Skin epidermis (tissue), 12 donors: ENCODE results near the gene CRB2.
"Not testable (repeated sequence)": the region's sequence is repeated elsewhere in the genome, so short reads cannot be mapped to it uniquely, and the experiment has no call there.

Experiments
- H3K27ac ChIP-seq, 21 experiments: fragments of 200-600 bp; sonication (generic) in 11 of 21; one replicate each; pipeline ENCODE4 v1.5.0; 2020; ENCODE audit warnings: mild to moderate bottlenecking in 3 of 21, inconsistent platforms in 2 of 21, moderate library complexity in 2 of 21
- H3K4me3 ChIP-seq, 7 experiments: fragments of 200-600 bp; sonication (generic) in 2 of 7; one replicate each; pipeline ENCODE4 v1.5.0; 2020; ENCODE audit warnings: inconsistent platforms in 2 of 7, mild to moderate bottlenecking in 2 of 7, moderate library complexity in 1 of 7

CRB2 gene

DNA sequence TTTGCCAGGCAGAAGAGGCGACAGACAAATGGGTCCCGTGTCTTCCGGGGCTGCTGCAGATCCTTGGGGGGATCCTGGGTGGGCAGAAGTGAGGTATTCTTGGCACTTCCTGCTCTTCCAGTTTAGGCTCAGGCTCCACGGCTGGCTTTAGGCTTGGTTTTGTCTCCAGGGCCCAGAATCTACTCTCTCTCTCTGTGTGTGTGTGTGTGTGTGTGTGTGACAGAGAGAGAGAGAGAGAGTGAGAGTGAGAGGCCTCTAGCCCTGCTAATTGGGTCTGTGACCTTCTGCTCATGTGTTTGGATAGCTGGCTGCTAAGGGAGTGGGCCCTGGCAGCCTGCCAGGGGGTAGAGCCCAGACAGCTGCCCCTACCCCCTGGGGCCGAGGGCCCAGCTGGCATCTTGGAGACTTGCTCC, 39.3 kb downstream of the CRB2 start:
- Histone ChIP-seq H3K27ac (no peak overlapping the region), H3K4me3 (no peak overlapping the region)

DNA sequence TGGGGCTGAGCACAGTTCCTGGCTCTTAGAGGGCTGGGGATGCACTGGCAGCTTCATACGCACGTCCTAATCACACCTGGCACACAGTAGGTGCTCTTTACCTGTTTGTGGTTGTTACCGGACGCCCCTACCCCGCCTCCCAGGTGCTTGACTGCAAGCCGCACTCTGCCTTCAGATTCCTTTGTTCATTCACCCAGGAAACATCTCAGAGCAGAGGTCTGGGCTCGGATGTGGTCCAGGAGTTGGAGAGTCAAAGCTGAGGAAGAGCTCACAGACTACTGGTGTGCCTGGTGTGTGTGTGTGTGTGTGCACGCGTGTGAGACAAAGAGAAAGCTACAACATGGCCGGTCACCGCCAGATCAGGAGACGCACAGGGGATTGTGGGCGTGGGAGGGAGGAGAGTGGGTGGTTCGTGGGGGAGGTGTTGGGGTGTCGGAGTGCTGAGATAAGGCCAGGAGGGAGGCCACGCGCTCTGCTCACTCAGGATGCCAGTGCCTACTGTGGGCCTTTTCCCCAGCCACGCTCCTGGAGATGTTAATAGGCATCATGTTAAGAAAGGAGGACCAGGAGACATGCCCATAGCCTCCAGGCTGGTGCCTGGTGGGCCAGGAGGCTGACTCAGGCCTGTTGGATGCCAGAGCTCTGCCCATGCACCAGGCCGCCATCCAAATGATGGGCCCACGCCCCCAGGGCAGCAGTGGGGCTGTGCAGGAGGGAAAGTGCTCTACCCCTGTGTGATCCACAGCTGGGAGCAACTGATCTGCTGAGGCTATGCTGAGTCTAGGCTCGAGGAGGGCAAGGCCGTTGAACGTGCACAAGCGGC, 39.9 kb downstream of the CRB2 start:
- Histone ChIP-seq H3K27ac (no peak overlapping the region), H3K4me3 (no peak overlapping the region)

DNA sequence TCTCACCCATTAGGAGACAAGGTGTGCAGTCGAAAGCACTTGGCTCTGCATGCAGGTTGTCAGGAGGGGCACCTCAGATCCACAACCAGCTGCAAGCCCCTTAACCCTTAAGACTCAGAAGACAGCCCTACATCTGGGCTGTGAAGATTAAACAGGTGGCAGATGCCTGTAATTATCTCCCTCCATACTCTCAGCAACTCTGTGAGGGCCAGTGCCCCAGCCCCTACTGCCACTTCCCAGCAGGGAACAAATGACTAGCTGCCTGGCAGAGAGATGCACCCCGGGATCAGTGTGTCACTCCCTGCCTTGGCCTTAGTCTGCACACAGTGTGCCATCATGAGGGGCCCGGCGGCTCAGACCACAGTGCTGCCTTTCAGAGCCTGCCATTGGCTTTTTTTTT, 42.0 kb downstream of the CRB2 start:
- H3K4me3 ChIP-seq = no peak overlapping the region
- no peak overlapping the region for H3K27ac ChIP-seq

DNA sequence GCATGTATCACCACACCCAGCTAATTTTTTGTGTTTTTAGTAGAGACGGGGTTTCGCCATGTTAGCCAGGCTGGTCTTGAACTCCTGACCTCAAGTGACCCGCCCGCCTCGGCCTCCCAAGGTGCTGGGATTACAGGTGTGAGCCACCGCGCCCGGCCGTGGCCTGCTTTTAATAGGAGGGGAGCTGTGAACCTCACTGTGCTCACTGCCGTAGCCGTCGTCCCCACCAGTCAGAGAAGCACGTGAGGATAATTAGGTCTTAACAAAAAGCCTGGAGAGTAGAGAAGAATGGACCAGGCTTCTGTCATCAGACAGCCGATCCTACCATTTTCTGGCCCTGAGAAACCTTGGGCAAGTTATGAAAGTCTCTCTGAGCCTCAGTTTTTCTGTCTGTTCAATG, 42.9 kb downstream of the CRB2 start:
- H3K4me3 ChIP-seq, H3K27ac ChIP-seq: not testable (repeated sequence)

DNA sequence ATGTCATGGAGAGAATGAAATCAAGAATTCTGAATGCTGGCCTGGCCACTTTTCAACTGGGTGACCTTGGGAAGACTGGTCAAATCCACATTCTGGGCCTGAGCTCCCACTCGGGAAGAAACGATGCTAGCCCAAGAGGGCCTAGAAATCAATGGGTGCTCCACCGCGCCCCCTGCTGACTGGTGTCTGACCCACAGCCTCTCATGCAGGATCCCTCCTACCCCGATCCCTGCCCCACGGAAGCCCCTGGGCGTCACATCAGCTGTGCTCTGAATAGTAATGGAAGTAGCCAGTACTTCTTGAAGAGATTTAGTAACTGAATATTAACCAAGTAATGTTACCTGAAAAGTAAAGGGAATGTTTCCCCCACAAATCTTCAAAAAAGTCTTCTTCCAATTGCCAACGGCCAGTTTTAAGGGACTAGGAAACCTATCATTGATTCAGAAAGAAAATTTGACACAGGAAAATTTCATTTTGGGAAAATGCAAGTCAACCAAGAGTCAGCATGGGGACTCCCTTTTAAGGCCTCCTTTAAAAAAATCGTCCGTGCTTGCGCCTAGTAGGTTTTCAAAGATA, 43.9 kb downstream of the CRB2 start:
- no peak overlapping the region for H3K4me3 ChIP-seq

DNA sequence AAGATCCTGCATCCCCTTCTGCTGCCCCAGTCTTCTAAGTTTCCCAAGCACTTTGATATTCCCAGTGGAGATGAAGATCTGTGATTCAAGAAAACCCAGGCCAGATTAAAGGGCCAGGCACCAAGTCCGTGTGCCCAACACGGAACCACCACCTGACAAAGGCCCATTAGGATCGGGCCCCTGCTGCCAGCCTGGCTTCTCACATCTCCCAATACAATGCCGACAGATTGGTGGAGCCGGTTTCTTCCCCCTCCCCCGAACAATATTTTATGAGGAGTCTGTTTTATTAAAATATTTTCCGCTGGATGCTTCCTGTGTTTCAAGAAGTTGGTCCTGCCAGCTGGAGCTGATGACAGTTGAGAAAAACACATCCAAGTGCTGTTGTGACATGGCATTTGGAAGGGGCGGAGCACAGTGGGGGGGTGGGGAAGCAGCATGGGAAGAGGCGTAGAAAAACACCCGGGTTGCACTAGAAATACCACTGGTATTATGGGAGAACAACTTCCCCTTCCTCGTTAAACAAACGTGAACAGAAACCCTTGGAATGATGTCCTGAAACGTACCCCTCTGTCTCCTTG, 45.0 kb downstream of the CRB2 start:
- Histone ChIP-seq H3K4me3 (no peak overlapping the region), H3K27ac (peak overlapping the region in 3 of 21 experiments; percentile 2 to 42 (median 10))

More for the DNA sequence above, 43.9 kb downstream of the CRB2 start:
- H3K27ac ChIP-seq = no peak overlapping the region

DNA sequence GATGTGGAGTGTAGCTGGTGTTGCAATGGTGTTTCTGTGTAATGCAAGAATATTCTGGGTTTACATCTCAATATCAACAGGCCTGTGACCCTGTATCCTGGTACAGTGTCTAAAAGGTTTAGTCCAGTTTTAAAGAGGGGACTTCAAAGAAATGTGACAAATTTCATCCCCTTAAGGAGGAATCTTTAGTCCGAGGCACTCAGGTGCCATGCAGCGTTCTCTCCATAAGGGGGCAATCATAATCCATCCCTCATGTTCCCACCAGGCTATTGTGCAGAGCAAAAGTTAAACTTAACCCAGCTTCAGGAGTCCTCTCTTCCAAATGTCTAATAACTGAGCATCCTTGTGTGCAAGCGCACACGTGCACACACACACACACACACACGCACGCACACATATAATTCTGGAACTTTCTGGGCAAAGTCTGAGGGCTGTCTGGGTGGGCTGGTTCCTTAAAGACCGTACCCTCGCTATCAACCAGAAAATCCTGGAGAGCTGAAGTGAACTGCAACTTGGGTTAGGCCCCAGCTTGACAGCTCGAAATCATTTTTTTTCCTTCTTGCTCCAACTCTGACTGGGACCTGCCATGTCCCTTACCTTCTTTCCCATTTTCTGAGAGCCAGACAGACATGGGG, 46.0 kb downstream of the CRB2 start:
- H3K4me3 ChIP-seq = no peak overlapping the region
- H3K27ac ChIP-seq = peak overlapping the region in 1 of 21 experiments; percentile 42

DNA sequence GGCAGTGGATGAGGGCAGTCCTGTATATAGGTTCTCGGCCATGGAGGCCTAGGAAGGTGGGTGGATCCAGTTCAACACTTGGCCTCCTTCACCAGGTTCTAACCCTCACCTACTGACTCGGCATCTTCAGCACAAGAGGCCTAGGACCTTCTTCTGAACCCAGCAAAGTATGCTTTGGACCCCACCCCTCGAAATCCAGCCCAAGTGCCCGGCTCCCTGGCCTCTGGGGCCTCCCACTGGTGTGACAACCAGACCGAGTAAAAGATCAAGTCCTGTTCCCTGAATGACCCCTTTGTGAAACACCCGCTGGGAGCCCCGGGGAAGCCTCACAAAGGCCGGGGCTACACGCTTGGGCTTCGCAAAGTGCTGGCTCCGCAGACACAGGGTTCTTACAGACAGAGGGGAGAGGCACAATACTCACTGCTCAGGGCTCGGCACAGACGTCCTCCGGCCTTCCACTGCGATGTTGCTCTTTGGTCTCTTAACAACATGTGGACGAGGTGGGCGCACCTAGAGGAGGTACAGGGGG, 47.0 kb downstream of the CRB2 start:
- no peak overlapping the region for H3K27ac ChIP-seq

DNA sequence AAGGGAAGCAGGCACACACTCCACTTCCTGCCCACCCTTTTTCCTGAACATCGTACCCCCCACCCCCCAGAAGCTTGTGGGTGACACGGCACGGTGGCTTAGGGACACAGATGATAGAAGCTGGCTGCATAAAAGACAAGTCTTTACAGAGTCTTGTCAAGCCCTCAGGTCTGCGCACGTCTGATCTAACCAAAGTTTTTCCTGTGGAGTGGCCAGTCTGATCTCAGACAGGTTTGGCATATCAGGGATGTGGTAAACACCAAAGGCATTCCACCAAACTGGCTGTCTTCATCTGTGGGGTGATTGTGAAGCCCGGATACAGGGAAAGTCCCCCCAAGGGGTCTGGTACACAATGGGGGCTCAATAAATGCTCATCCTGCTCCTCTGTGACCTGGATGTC, 50.0 kb downstream of the CRB2 start:
- no peak overlapping the region for H3K4me3 ChIP-seq
- H3K27ac ChIP-seq = no peak overlapping the region

More for the DNA sequence above, 47.0 kb downstream of the CRB2 start:
- no peak overlapping the region for H3K4me3 ChIP-seq

DNA sequence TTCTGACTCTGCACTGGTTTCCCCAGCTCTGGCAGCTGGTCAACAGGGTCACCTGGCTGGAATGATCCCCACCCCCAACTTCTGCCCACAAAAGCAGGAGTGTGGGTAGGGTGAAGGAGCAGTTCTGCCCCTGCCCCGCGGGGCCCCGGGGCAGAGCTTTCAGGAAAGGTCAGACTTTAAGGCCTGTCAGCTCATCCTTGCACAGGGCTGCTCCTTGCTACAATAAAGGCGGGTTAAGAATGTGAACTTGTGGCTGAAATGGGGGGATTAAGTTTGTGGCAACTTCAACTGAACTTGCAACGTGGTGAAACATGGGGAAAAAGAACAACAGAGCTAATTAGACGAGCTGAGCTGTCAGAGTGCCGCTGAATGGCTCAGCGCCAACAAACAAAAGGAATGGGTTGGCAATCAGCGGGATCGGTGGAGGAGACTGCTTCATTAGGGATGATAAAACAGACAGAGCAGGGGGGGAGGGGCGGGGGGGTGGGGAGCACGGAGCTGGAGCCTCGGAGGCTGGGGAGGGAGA, 50.8 kb downstream of the CRB2 start:
- no peak overlapping the region for H3K4me3 ChIP-seq

DNA sequence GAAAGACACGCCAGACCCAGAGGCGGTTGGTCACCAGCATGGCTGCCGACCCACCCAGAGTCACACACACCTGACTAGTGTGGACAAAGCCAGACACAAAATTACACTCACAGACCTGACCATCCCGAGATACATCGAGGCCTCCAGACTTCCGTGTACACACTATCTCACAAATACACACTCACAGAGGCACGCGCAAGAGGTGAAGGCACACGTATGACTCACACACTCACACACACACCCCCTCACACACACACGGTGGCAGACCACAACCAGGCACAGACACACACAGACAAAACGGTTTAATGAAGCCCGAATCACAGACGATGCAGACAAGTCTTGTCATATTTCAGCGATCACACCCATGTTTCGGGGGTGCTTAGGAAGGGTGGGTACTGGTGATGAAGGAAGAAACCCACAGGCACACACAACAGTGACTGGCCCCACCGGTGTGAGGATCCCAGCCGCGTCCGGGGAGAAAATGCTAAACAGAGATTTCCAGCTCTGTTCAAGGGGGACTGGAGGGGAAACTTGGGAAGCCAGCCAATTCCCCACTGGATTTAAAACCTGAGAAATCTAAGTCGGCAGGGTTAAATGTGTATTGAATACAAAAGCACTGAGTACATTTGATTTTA, 51.3 kb downstream of the CRB2 start:
- Histone ChIP-seq H3K4me3 (no peak overlapping the region), H3K27ac (no peak overlapping the region)

More for the DNA sequence above, 50.8 kb downstream of the CRB2 start:
- no peak overlapping the region for H3K27ac ChIP-seq

DNA sequence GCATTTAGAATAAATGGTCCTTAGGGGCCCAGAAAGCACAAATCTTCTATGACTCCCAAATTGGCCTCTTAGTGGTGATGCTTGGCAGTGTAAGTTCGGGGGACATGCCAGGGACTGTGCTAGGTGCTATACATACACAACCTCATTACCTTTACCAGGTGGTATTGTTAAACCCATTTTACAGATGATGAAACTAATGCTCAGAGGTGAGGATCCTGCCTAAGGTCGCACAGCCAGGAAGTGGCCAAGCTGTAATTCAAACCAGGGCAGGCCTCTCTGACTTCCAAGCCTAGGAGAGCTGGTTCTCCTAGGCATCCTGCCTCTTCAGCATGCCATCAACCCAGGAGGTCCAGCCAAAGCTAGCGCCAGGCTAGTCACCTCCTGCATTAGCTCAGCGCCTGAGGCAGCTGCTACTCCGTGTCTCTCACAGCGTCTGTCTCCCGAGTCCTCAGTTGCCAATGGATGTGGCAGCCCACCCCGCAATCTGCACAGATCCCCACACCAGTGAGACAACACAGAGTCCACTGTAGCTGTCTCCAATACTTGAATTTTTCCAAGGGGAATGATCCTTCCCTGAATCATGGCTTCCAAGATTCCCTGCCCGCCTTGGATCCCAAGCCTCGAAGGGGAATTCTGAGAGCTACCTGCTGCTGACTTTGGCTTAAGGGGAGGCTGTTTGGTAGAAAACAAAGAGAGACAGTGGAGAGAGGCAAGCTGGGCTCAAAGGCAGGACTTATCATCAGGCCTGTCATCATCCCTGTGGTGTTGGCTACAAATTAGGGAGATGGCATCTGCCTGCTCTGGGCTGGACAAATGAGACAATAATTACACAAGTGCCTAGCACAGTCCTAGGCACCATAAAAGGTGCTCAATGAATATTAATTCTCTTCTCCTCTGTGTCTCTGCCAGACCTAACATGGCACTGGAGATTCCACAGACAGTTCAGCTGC, 52.6 kb downstream of the CRB2 start:
- no peak overlapping the region for H3K27ac ChIP-seq
- H3K4me3 ChIP-seq = no peak overlapping the region

DNA sequence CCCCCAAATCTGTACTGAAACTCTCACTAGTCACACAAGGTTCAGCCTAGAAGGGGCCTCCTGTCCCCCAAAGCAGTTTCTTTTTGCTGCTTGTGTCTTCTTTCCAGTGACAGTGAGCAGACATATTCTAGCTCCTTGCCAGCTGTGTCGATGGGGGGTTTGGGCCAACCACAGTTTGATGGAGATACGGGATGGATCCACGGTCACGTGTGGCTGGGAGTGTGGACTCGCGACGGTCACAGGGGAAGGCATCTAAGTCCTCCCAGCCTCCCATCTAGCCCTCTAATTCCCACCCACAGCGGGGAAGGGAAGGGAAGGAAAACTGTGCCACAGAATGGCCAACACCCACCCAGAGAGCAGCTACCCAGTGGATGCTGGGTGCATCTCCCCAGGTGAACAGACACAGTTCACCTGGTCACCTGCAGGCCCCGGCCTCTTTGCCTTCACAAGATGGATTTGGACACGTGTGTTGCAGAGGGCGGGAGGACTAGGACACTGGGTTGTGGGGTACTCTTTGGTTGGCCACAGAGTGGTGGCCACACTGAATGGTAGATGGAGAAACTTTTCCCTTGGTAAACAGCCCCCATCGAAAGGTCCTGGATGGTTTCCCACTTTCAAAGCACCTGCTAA, 54.4 kb downstream of the CRB2 start:
- no peak overlapping the region for H3K4me3 ChIP-seq
- H3K27ac ChIP-seq = no peak overlapping the region

DNA sequence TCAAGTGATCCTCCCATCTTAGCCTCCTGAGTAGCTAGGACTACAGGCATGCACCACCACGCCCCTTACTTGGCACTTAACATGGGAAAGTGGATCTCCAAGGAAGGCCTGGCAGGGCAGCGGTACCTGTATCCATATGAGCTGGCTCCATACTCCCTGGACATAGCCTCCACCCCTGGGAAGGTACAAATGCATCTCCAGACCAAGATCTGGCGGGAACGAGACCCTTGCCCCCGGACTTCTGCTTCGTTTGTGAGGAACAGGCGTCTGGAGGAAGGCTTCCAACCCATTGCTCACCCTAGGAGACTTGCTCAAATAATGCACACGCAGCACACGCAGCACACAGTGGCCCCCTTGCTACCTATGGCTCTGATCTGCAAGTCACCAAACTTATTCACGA, 55.2 kb downstream of the CRB2 start:
- no peak overlapping the region for H3K4me3 ChIP-seq

DNA sequence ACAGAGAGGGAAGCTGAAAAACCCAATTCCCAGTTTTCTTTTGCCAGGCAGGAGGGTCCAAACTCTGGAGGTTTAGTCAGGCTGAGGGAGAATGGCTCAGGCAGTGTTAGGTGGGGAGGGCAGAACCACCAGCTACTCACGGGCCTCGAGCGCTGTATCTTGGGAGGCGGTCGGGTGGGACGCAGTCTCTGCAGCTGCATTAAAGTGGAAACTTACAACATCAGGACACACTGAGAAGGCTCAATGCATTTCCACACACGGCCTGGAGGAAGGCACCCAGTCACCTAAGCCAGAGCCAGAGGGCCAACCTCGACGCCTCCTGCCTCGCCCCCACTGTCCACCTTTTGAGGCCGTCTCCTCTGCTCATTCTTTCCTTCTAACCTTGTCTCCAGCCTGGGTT, 55.6 kb downstream of the CRB2 start:
- Histone ChIP-seq H3K4me3 (no peak overlapping the region), H3K27ac (no peak overlapping the region)

More for the DNA sequence above, 55.2 kb downstream of the CRB2 start:
- no peak overlapping the region for H3K27ac ChIP-seq

DNA sequence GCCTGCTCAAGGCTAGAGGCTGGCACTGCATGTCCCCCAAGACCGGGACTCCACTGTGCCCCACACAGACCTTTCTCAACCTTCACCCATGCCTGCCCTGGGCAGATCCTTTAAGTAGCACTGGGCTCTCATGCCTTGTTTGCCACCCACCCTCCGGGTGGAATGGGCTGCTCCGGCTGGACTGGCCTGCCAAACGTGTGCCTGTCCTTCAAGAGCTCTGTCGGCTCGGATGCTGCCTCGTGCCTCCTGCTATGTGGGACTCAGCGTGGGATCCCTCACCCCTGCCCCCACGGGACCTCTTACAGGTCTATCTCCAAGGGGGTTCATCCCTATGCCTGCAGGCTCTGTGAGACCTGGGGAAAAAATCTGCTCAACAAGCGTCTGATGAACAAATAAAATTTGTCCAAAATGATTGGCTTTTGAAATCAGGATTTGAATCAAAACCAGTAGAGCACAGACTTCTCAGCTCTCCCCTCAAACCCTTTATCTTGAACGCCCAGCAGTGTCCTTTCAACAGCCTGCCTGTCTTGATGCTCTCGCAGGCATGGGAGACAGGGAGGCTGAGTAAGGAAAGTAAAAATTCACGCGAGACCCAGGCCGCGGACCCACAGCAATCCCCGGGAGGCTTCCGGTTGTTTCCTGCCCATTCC, 56.3 kb downstream of the CRB2 start:
- H3K4me3 ChIP-seq = no peak overlapping the region
- no peak overlapping the region for H3K27ac ChIP-seq

DNA sequence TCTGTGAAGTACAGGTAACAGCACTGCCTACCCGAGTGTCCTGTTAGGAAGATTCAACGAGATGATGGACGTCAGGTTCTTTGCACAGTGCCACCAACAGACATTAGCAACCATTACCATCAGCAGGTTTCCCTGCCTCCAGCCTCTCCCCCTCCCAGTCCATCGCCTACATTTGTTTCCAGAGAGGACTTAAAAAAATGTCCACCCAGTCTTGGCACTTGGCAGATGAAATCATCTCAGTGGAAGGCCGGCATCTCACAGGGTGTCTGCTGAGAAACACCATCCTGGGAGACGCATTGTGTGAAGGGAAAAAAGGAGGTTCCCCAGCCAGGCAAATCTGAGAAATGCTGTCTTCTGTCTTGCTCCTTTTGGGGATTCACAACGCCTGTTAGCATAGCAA, 58.2 kb downstream of the CRB2 start:
- Histone ChIP-seq H3K4me3 (no peak overlapping the region), H3K27ac (no peak overlapping the region)
